Tibial nerve (tissue), 4 donors: ENCODE results near the gene OR3A2. TPM values are rescaled to one million over a fixed set of nuclear protein-coding genes. Genes with fewer than 3 reads are reported as not detected.
A peak's percentile ranks its signal among the peaks of the same experiment; 100 is the strongest.
"Not testable (repeated sequence)": the region's sequence is repeated elsewhere in the genome, so short reads cannot be mapped to it uniquely, and the experiment has no call there.

Source experiments
- DNase-seq, 2 donors: peaks; one replicate each; pipeline ENCODE4 v3.0.0-alpha.2; 2019; ENCODE audit warnings: low spot score in 2 of 2
- H3K27ac ChIP-seq, 4 donors: fragments of 200-600 bp; sonication (generic) in 3 of 4; one replicate each; pipeline ENCODE4 v1.5.1; 2017 to 2019; ENCODE audit warnings: mild to moderate bottlenecking in 1 of 4
- H3K27me3 ChIP-seq, 2 donors: fragments of 200-600 bp; sonication (generic) in 1 of 2; one replicate each; pipeline versions ENCODE4 v1.5.1 to v1.6.0; 2017 to 2019
- H3K36me3 ChIP-seq, 3 donors: fragments of 200-600 bp; sonication (generic); one replicate each; pipeline ENCODE4 v1.5.1; 2018 to 2019
- H3K4me1 ChIP-seq, 4 donors: fragments of 200-600 bp; sonication (generic) in 3 of 4; one replicate each; pipeline ENCODE4 v1.5.1; 2017 to 2019
- H3K4me3 ChIP-seq, 4 donors: fragments of 200-600 bp; sonication (generic) in 3 of 4; one replicate each; pipeline ENCODE4 v1.5.1; 2017 to 2019; ENCODE audit warnings: mild to moderate bottlenecking in 1 of 4, moderate library complexity in 1 of 4
- H3K9me3 ChIP-seq, 4 donors: fragments of 200-600 bp; sonication (generic) in 3 of 4; one replicate each; pipeline ENCODE4 v1.5.1; 2017 to 2019
- EP300 ChIP-seq, 2 donors: sonication (generic); formaldehyde crosslinking; IDR thresholded peaks; one replicate each; pipeline ENCODE4 v1.6.1; 2017; ENCODE audit warnings: antibody characterized with exemption in 2 of 2, mild to moderate bottlenecking in 1 of 2
- POLR2A ChIP-seq, 2 donors: fragments of 450-650 bp; IDR thresholded peaks; one replicate each; pipeline ENCODE4 v1.6.1; 2017; ENCODE audit warnings: antibody characterized with exemption in 2 of 2, mild to moderate bottlenecking in 2 of 2, moderate library complexity in 2 of 2
- WGBS, 2 donors: methylation state at CpG; one replicate each; pipeline ENCODE4 v1.1.5; 2018; 5-methylcytosine and 5-hydroxymethylcytosine counted together
- total RNA-seq, 4 donors: library from RNA; depleted of rRNA; stranded (reverse); fragments of >200 nt; gene quantifications; one replicate each; pipeline ENCODE4 v1.1.0, GENCODE V29; 2016
- TF ChIP-seq, protein P1 (sequence below), 5 experiments: fragments of 200-600 bp in 3 of 5; fragments of 450-650 bp in 2 of 5; sonication (generic) in 3 of 5; IDR thresholded peaks; one replicate each; pipeline ENCODE4 v1.5.1; 2016 to 2019; ENCODE audit warnings: antibody characterized with exemption in 5 of 5, mild to moderate bottlenecking in 3 of 5, moderate library complexity in 2 of 5

OR3A2 gene
- 1 to 10 TPM in 1 of 4 donors, not detected in 3; 1.1 TPM for total RNA-seq

DNA sequence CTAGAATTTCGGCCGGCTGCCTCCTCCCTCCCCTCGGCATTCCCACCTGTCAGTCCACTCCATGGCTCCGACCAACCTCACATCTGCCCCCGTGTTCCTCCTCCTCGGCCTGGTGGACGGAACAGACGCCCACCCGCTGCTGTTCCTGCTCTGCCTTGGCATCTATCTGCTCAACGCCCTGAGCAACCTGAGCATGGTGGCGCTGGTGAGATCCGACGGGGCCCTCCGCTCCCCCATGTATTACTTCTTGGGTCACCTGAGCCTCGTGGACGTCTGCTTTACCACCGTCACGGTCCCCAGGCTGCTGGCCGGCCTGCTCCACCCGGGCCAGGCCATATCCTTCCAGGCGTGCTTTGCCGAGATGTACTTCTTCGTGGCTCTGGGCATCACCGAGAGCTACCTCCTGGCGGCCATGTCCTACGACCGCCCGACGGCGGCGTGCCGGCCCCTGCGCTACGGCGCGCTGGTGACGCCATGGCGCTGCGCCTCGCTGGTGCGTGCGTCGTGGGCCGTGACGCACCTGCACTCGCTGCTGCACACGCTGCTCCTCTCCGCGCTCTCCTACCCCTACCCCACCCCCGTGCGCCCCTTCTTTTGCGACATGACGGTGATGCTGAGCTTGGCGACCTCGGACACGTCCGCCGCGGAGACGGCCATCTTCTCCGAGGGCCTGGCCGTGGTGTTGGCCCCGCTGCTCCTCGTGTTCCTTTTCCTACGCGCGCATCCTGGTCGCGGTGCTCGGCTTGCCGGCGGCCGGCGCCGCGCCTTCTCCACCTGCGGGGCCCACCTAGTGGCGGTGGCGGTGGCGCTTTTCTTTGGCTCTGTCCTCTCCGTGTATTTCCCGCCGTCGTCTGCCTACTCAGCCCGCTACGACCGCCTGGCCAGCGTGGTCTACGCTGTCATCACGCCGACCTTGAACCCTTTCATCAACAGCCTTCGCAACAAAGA, at the start of gene OR3A2:
Gene OR3A2, minus strand, starts transcription at position 440 of the 948 bp plus-strand sequence.
- H3K4me3 ChIP-seq = peak within 1 kb of the TSS in 1 of 4 donors; percentile 32
- 33 to 35% methylated on average over 64 to 67 of the region's 92 CpGs for WGBS, 2 donors
- TF ChIP-seq POLR2A (IDR thresholded peaks at IDR 0.05) = no peak
- TF ChIP-seq, protein P1, sequence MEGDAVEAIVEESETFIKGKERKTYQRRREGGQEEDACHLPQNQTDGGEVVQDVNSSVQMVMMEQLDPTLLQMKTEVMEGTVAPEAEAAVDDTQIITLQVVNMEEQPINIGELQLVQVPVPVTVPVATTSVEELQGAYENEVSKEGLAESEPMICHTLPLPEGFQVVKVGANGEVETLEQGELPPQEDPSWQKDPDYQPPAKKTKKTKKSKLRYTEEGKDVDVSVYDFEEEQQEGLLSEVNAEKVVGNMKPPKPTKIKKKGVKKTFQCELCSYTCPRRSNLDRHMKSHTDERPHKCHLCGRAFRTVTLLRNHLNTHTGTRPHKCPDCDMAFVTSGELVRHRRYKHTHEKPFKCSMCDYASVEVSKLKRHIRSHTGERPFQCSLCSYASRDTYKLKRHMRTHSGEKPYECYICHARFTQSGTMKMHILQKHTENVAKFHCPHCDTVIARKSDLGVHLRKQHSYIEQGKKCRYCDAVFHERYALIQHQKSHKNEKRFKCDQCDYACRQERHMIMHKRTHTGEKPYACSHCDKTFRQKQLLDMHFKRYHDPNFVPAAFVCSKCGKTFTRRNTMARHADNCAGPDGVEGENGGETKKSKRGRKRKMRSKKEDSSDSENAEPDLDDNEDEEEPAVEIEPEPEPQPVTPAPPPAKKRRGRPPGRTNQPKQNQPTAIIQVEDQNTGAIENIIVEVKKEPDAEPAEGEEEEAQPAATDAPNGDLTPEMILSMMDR (IDR thresholded peaks at IDR 0.05) = no peak
- no peak for TF ChIP-seq EP300 (IDR thresholded peaks at IDR 0.05)
- peaks cover 0 to 21% of the 10 kb centered on the region in 2 donors for H3K27me3 ChIP-seq
- peaks cover 0 to 7% (median 0%) of the 10 kb centered on the region in 4 donors for H3K9me3 ChIP-seq
- no peak for DNase-seq
- H3K4me1 ChIP-seq = no peaks in the 10 kb centered on the region
- H3K36me3 ChIP-seq = peaks cover 0 to 3% (median 0%) of the 10 kb centered on the region in 3 donors
- no peak within 1 kb of the TSS for H3K27ac ChIP-seq

DNA sequence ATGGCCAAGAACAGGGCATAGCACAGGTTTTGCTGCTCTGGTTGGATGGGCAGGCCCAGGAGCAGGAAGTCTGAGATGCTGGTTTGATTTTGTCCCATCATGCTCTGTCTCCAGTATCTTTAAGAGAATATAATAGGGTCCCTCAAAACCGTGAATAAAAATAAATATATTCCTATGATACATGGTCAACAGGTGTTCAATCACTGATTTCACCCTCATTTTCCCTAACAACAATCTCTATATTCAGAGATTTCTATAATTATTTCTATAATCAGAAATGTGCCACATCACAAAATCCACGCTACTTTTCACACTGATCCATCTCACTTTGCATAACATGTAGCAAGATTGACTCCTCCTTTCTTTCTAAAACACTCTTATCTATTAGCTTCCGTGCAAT, 47.6 kb upstream of the OR3A2 start, which contains the start of gene OR1E2:
Gene OR1E2, minus strand, starts transcription at position 101 of the 400 bp plus-strand sequence. Its CDS starts 0 bp downstream, at position 101.
- Histone ChIP-seq H3K4me1 (no peaks in the 10 kb centered on the region), H3K27ac (no peak within 1 kb of the TSS), H3K9me3 (peaks cover 0 to 7% (median 2%) of the 10 kb centered on the region in 4 donors), H3K36me3 (no peaks in the 10 kb centered on the region), H3K27me3 (no peaks in the 10 kb centered on the region), H3K4me3 (no peak within 1 kb of the TSS)
- DNase-seq = no peak
- WGBS, 2 donors = 81 to 84% methylated on average over 3 of the region's 3 CpGs
- TF ChIP-seq EP300 (IDR thresholded peaks at IDR 0.05) (no peak), POLR2A (IDR thresholded peaks at IDR 0.05) (no peak)
- TF ChIP-seq, protein P1 (IDR thresholded peaks at IDR 0.05) = no peak

DNA sequence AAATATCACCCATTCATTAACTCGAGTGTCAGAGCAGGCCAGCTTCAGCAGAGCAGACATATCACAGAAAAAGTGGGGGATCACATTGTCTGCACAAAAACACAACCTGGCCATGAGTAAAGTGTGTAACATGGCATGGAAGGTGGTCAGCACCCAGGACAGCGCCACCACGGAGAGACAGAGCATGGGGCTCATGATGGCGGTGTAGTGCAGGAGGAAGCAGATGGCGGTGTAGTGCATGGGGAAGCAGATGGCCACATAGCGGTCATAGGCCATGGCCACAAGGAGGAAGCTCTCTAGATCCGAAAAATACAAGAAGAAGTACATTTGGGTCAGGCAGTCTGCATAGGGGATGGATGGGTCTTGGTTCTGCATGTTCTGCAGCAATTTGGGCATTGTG, 47.1 kb upstream of the OR3A2 start:
- not testable (repeated sequence) for H3K27me3 ChIP-seq, DNase-seq, H3K36me3 ChIP-seq, H3K27ac ChIP-seq, H3K9me3 ChIP-seq, H3K4me3 ChIP-seq, H3K4me1 ChIP-seq
- 38 to 41% methylated on average over 7 of the region's 7 CpGs for WGBS, 2 donors

DNA sequence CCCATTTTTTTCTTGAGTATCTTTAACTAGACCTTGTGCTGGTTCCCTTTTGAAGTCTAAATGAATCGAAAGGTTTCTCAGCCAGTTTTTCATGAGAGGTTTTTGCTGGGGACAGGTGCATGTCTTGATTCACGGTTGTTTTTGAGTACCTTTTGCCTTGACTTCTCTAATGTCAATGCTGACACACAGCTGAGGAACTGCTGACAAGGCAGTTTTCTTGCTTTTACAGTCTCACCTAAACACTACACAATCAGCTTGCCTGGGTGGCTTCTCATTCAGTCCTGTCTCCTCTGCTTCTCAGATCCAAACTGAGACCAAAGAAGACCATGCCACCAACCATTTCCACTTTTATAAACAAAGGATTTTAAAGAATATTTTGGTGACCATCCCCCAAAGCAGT, 32.1 kb upstream of the OR3A2 start:
- 59 to 78% methylated on average over 2 of the region's 2 CpGs for WGBS, 2 donors
- H3K36me3 ChIP-seq = no peaks in the 10 kb centered on the region
- TF ChIP-seq EP300 (IDR thresholded peaks at IDR 0.05) = no peak
- TF ChIP-seq, protein P1 (IDR thresholded peaks at IDR 0.05) = no peak
- TF ChIP-seq POLR2A (IDR thresholded peaks at IDR 0.05) = no peak
- no peaks in the 10 kb centered on the region for H3K9me3 ChIP-seq
- no peaks in the 10 kb centered on the region for H3K27me3 ChIP-seq
- H3K4me3 ChIP-seq = no peak overlapping the region
- no peak overlapping the region for H3K27ac ChIP-seq
- H3K4me1 ChIP-seq = no peaks in the 10 kb centered on the region
- no peak for DNase-seq

DNA sequence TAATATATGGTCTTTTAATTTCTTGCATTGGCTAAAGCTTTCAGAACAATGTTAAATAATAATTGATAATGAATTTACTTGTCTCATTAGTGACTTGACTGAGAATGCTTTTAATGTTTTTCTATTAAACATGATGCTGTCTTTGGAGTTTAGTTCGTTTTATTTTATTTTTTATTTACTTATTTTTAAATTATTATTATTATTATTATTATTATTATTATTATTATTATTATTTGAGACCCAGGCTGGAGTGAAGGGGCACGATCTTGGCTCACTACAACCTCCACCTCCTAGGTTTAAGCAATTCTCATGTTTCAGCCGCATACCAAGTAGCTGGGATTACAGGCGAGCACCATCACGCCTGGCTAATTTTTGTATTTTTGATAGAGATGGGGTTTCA, 29.5 kb upstream of the OR3A2 start:
- TF ChIP-seq, protein P1 (IDR thresholded peaks at IDR 0.05) = no peak
- no peak for TF ChIP-seq EP300 (IDR thresholded peaks at IDR 0.05)
- no peak for TF ChIP-seq POLR2A (IDR thresholded peaks at IDR 0.05)
- Histone ChIP-seq H3K27me3 (no peaks in the 10 kb centered on the region), H3K27ac (no peak overlapping the region), H3K9me3 (no peaks in the 10 kb centered on the region), H3K4me3 (no peak overlapping the region), H3K36me3 (no peaks in the 10 kb centered on the region), H3K4me1 (no peaks in the 10 kb centered on the region)
- no peak for DNase-seq
- WGBS, 2 donors = 82 to 86% methylated on average over 5 of the region's 5 CpGs

DNA sequence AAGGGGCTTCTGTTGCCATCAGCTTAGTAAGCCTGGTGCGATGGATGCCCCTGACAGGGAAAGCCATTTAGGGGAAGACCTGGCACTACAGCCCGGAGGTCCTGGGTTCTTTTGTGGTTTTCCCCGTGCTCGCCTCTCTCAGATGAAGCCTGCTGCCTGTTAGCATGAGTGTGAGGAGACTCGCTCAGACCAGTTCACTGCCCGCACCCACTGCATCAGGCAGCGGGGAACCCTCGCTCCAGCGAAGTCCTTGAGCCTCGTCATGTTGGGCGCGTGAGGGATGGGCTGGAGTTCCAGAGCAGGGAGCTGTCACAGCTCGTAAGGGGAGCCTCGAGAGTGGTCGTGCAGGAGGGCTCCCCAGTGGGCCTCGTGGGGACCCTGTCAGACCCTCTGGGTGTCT, 26.1 kb upstream of the OR3A2 start:
- not testable (repeated sequence) for H3K4me1 ChIP-seq, H3K27me3 ChIP-seq, H3K27ac ChIP-seq, DNase-seq, H3K4me3 ChIP-seq, H3K36me3 ChIP-seq
- peaks cover 0 to 21% (median 0%) of the 10 kb centered on the region in 4 donors for H3K9me3 ChIP-seq
- WGBS, 2 donors = no CpG with 5 or more reads among the region's 16 CpGs
